ENCODE data around the gene NOP56. TPM values are rescaled to one million over a fixed set of nuclear protein-coding genes. Genes with fewer than 3 reads are reported as not detected.

The NOP56 gene
- polyA plus RNA-seq, 2 of the 4 experiments (the other 2 are of a cell fraction) = 571 to 658 TPM

DNA sequence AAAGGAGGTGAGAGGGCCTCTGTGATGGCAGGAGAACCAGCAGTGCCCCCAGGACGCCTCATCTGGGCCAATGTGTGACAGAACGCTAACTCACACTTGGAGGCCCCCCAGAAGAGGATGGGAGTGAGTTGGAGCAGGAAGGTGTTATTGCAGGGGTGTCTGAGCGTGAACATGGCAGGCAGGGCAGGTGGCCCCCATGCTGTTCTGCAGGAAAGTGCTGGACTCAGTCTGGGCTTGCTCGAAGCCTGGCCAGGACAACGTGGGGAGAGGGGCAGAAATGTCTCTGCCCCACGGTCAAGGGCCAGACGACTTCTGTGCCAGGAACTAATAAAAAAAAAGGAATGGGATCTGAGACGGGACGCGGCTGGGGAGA, 39.2 kb downstream of the NOP56 start (continued):
- TF ChIP-seq CHD4 (IDR thresholded peaks at IDR 0.05; ENCODE audit: borderline replicate concordance) = no peak

DNA sequence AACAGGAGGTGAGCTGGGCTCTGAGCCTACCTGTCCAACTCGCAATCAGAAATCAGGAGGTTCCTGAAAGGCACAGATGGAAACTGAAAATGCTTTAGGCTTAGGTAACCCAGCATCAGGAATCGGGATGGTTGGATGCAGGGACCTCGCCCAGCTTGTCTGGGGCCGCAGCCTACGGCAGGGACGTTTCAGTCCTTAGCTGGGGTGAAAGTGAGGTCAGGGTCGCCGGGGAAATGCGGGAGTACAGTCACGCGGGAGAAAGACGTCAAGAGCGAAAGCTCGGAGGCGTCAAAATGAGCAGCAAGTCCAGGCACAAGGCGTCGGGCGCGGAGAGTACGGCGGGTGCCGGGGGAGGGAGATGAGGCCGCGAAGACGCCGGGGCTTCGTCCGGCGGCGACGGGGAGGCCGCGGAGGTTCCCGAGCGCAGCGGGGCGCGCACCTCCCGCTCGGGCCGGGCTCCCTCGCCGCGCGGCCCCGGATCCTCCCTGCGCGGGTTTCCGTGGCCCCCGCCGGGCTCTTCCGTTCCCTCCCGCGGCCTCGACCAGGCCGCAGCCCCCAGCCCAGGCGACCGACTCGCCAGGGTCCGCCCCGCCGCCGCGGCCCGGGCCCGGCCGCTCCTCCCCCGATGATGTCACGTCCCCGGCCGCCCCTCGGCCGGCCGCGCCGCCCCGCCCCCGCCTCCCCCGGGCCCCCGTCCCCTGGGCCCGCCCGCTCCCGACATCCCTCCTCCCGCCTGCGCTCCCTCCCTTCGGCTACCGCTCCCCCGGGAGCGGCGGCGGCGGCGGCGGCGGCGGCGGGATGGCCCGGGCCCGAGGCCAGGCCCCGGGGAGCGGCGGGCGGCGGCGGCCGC, 39.8 kb downstream of the NOP56 start, which contains the start of gene EBF4:
Gene EBF4, plus strand, starts transcription at position 745 of the 850 bp plus-strand sequence. CDS start 866 bp downstream, outside the sequence.
- Histone ChIP-seq H3K4me3 (peak within 1 kb of the TSS; percentile 88), H3K9me3 (no peaks in the 10 kb centered on the region), H3K4me2 (peak within 1 kb of the TSS; percentile 90), H3K4me1 (peaks cover 8% of the 10 kb centered on the region; the same call in 1 of the 3 replicates), H3K27ac (peak within 1 kb of the TSS; percentile 23 to 86)
- ChIA-PET POLR2A (interaction anchor here (1.3 to 2.0 kb wide), 2 partner anchors 40 to 222 kb away, joined by 4 to 5 read pairs; partner anchors contain the start of genes NOP56 and SNRPB), CTCF (interaction anchor here (0.6 to 2.0 kb wide), 7 partner anchors 15 to 640 kb away, joined by 3 to 9 read pairs (median 4); no protein-coding TSS in a partner anchor)
- DNase-seq (ENCODE audit: low read depth in 1 of 2, low spot score in 1 of 2) = peak; percentile 26 to 69
- TF ChIP-seq POLR2A (IDR thresholded peaks at IDR 0.05; ENCODE audit: low read length) = no peak
- no peak for TF ChIP-seq HDAC2 (IDR thresholded peaks at IDR 0.05)
- TF ChIP-seq, protein P1, sequence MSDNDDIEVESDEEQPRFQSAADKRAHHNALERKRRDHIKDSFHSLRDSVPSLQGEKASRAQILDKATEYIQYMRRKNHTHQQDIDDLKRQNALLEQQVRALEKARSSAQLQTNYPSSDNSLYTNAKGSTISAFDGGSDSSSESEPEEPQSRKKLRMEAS (IDR thresholded peaks at IDR 0.05) = peak; percentile 70
- TF ChIP-seq, protein P2, sequence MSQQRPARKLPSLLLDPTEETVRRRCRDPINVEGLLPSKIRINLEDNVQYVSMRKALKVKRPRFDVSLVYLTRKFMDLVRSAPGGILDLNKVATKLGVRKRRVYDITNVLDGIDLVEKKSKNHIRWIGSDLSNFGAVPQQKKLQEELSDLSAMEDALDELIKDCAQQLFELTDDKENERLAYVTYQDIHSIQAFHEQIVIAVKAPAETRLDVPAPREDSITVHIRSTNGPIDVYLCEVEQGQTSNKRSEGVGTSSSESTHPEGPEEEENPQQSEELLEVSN (IDR thresholded peaks at IDR 0.05; ENCODE audit: borderline replicate concordance, low read depth) = peak; percentile 82
- WGBS (ENCODE audit: missing lambda C conversion rate) = 45% methylated on average over 60 of the region's 106 CpGs
- peak in 1 of 2 experiments; percentile 21; a peak in 5 of 6 replicates for ATAC-seq
- FAIRE-seq = no peak

DNA sequence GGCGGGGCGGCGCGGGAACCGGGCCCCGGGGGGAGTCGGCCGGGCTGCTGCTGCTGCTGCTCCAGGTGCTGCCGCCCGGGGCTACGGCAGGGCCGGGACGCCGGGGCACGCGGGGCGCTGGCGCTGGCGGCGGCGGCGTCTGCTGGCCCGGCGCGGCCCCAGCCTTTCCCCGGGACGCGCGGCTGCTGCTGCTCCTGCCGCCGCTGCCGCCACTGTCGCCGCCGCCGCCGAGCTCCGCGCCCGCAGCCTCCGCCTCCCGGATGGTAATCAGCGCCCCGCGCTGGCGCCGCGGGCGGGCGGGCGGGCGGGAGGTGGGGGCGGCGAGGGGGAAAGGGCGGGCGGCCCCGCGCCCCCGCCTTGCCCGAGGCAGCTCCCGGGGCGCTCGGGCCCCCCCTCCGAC, 40.5 kb downstream of the NOP56 start:
- Histone ChIP-seq H3K4me3 (peak overlapping the region; percentile 88), H3K27ac (peak overlapping the region; percentile 23 to 86), H3K9me3 (no peaks in the 10 kb centered on the region), H3K4me1 (peaks cover 8% of the 10 kb centered on the region; the same call in 1 of the 3 replicates), H3K4me2 (peak overlapping the region; percentile 90)
- ChIA-PET POLR2A (interaction anchor here (1.3 to 2.0 kb wide), 2 partner anchors 41 to 222 kb away, joined by 4 to 5 read pairs; partner anchors contain the start of genes NOP56 and SNRPB), CTCF (interaction anchor here (1.1 to 2.0 kb wide), 6 partner anchors 9 to 171 kb away, joined by 3 to 9 read pairs (median 5); no protein-coding TSS in a partner anchor)
- FAIRE-seq = no peak
- peak in 1 of 2 experiments; percentile 33 for DNase-seq (ENCODE audit: low read depth in 1 of 2, low spot score in 1 of 2)
- ATAC-seq = peak in 1 of 2 experiments; percentile 35; a peak in 3 of 6 replicates
- TF ChIP-seq, protein P3, sequence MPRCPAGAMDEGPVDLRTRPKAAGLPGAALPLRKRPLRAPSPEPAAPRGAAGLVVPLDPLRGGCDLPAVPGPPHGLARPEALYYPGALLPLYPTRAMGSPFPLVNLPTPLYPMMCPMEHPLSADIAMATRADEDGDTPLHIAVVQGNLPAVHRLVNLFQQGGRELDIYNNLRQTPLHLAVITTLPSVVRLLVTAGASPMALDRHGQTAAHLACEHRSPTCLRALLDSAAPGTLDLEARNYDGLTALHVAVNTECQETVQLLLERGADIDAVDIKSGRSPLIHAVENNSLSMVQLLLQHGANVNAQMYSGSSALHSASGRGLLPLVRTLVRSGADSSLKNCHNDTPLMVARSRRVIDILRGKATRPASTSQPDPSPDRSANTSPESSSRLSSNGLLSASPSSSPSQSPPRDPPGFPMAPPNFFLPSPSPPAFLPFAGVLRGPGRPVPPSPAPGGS (IDR thresholded peaks at IDR 0.05) = no peak
- TF ChIP-seq, protein P4, sequence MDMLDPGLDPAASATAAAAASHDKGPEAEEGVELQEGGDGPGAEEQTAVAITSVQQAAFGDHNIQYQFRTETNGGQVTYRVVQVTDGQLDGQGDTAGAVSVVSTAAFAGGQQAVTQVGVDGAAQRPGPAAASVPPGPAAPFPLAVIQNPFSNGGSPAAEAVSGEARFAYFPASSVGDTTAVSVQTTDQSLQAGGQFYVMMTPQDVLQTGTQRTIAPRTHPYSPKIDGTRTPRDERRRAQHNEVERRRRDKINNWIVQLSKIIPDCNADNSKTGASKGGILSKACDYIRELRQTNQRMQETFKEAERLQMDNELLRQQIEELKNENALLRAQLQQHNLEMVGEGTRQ (IDR thresholded peaks at IDR 0.05) = no peak
- TF ChIP-seq, protein P5, sequence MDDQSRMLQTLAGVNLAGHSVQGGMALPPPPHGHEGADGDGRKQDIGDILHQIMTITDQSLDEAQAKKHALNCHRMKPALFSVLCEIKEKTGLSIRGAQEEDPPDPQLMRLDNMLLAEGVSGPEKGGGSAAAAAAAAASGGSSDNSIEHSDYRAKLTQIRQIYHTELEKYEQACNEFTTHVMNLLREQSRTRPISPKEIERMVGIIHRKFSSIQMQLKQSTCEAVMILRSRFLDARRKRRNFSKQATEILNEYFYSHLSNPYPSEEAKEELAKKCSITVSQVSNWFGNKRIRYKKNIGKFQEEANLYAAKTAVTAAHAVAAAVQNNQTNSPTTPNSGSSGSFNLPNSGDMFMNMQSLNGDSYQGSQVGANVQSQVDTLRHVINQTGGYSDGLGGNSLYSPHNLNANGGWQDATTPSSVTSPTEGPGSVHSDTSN (IDR thresholded peaks at IDR 0.05) = no peak
- no peak for TF ChIP-seq ZNF302 (CRISPR knock-in tag; IDR thresholded peaks at IDR 0.05)
- no peak for TF ChIP-seq BHLHE40 (IDR thresholded peaks at IDR 0.05; ENCODE audit: low read depth, low read length)
- TF ChIP-seq, protein P2 (IDR thresholded peaks at IDR 0.05; ENCODE audit: borderline replicate concordance, low read depth) = no peak
- no CpG with 5 or more reads among the region's 64 CpGs for WGBS (ENCODE audit: missing lambda C conversion rate)

DNA sequence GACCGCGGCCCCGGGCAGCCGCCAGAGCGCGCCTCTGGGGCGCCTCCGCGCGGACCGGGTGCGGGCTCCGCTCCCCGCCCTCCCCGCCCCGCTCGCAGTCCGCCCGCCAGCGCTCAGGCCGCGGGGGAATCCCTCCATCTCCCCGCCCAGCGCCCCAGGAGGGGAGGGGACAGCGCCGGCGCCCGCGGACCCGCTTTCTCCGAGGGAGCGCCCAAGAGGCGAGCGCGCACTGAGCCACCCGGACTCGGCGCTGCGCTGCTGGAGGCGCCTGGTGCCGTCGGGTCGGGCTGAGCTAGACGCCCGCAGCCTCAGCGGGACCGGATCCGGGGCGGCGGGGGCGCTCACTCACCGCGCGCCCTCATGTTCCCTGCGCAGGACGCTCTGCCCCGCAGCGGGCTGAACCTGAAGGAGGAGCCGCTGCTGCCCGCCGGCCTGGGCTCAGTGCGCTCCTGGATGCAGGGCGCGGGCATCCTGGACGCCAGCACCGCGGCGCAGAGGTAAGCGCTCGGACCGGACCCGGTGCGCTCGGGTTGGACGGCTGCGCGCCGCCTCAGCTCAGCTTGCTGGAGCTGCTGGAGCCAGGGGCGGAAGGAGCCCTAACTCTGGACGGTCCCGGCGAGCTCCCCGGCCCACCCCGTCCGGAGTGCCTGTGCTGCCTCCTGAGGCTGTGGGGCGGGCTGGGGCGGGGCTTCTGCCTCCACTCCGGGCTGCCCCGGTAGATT, 41.0 kb downstream of the NOP56 start:
- CTCF ChIA-PET = interaction anchor here (0.6 to 2.0 kb wide), 8 partner anchors 9 to 241 kb away, joined by 3 to 9 read pairs (median 4); no protein-coding TSS in a partner anchor
- 31% methylated on average over 16 of the region's 89 CpGs for WGBS (ENCODE audit: missing lambda C conversion rate)
- DNase-seq (ENCODE audit: low read depth in 1 of 2, low spot score in 1 of 2) (peak; percentile 35 to 44), FAIRE-seq (no peak), ATAC-seq (peak; percentile 44 to 61)
- Histone ChIP-seq H3K27ac (peak overlapping the region; percentile 23 to 86), H3K4me2 (peak overlapping the region; percentile 90), H3K4me3 (peak overlapping the region; percentile 88), H3K4me1 (peaks cover 8% of the 10 kb centered on the region; the same call in 1 of the 3 replicates), H3K9me3 (no peaks in the 10 kb centered on the region)
- POLR2A ChIA-PET = interaction anchor here (1.3 to 2.0 kb wide), 2 partner anchors 42 to 223 kb away, joined by 4 to 5 read pairs; partner anchors contain the start of genes NOP56 and SNRPB
- peak; percentile 46; the same call in 1 of the 2 replicates for TF ChIP-seq RNF2 (IDR thresholded peaks at IDR 0.05; ENCODE audit: borderline replicate concordance, low read depth)
- TF ChIP-seq, protein P6, sequence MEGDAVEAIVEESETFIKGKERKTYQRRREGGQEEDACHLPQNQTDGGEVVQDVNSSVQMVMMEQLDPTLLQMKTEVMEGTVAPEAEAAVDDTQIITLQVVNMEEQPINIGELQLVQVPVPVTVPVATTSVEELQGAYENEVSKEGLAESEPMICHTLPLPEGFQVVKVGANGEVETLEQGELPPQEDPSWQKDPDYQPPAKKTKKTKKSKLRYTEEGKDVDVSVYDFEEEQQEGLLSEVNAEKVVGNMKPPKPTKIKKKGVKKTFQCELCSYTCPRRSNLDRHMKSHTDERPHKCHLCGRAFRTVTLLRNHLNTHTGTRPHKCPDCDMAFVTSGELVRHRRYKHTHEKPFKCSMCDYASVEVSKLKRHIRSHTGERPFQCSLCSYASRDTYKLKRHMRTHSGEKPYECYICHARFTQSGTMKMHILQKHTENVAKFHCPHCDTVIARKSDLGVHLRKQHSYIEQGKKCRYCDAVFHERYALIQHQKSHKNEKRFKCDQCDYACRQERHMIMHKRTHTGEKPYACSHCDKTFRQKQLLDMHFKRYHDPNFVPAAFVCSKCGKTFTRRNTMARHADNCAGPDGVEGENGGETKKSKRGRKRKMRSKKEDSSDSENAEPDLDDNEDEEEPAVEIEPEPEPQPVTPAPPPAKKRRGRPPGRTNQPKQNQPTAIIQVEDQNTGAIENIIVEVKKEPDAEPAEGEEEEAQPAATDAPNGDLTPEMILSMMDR (IDR thresholded peaks at IDR 0.05) = peak; percentile 31
- TF ChIP-seq, protein P7, sequence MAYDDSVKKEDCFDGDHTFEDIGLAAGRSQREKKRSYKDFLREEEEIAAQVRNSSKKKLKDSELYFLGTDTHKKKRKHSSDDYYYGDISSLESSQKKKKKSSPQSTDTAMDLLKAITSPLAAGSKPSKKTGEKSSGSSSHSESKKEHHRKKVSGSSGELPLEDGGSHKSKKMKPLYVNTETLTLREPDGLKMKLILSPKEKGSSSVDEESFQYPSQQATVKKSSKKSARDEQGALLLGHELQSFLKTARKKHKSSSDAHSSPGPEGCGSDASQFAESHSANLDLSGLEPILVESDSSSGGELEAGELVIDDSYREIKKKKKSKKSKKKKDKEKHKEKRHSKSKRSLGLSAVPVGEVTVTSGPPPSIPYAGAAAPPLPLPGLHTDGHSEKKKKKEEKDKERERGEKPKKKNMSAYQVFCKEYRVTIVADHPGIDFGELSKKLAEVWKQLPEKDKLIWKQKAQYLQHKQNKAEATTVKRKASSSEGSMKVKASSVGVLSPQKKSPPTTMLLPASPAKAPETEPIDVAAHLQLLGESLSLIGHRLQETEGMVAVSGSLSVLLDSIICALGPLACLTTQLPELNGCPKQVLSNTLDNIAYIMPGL (CRISPR knock-in tag; IDR thresholded peaks at IDR 0.05; ENCODE audit: borderline replicate concordance) = no peak

Data from A549 (cell line).